ENCODE results near the gene PDCL3.

PDCL3 gene

GRCh38 chr2:100562613-100563406 lies at the start of gene PDCL3:
Gene PDCL3 (plus strand): TSS chr2:100562993. CDS start chr2:100563068, 75 bp downstream.
- peak; percentile 97 for DNase-seq

GRCh38 chr2:100513650-100514049 lies 49.1 kb upstream of the PDCL3 start:
- no peak for DNase-seq

- DNase-seq, result no peak
Measured at GRCh38 chr2:100517556-100517955, 45.2 kb upstream of the PDCL3 start.

GRCh38 chr2:100518801-100519200 lies 44.0 kb upstream of the PDCL3 start:
- DNase-seq, result no peak

GRCh38 chr2:100520224-100520623 lies 42.6 kb upstream of the PDCL3 start:
- DNase-seq, result no peak

GRCh38 chr2:100522430-100522829 lies 40.4 kb upstream of the PDCL3 start:
- no peak for DNase-seq

- DNase-seq, result no peak
Measured at GRCh38 chr2:100524331-100524730, 38.5 kb upstream of the PDCL3 start.

- no peak for DNase-seq
Measured at GRCh38 chr2:100526868-100527267, 35.9 kb upstream of the PDCL3 start.

GRCh38 chr2:100527440-100528015 lies 35.3 kb upstream of the PDCL3 start:
- no peak for DNase-seq

GRCh38 chr2:100529176-100529575 lies 33.6 kb upstream of the PDCL3 start:
- no peak for DNase-seq

- DNase-seq, result no peak
Measured at GRCh38 chr2:100529900-100530299, 32.9 kb upstream of the PDCL3 start.

- no peak for DNase-seq
Measured at GRCh38 chr2:100535855-100536254, 26.9 kb upstream of the PDCL3 start.

- DNase-seq, result no peak
Measured at GRCh38 chr2:100537918-100538317, 24.9 kb upstream of the PDCL3 start.

GRCh38 chr2:100539221-100539620 lies 23.6 kb upstream of the PDCL3 start:
- DNase-seq, result no peak

GRCh38 chr2:100541404-100541803 lies 21.4 kb upstream of the PDCL3 start:
- DNase-seq, result no peak

GRCh38 chr2:100542418-100542817 lies 20.4 kb upstream of the PDCL3 start:
- DNase-seq, result no peak

GRCh38 chr2:100544911-100545596 lies 17.7 kb upstream of the PDCL3 start:
- no peak for DNase-seq

GRCh38 chr2:100546469-100546868 lies 16.3 kb upstream of the PDCL3 start:
- no peak for DNase-seq

- no peak for DNase-seq
Measured at GRCh38 chr2:100548771-100549170, 14.0 kb upstream of the PDCL3 start.

- no peak for DNase-seq
Measured at GRCh38 chr2:100551303-100551702, 11.5 kb upstream of the PDCL3 start.

GRCh38 chr2:100554798-100555407 lies 7.9 kb upstream of the PDCL3 start:
- no peak for DNase-seq

- no peak for DNase-seq
Measured at GRCh38 chr2:100556746-100557145, 6.0 kb upstream of the PDCL3 start.

GRCh38 chr2:100560216-100560830 lies 2.5 kb upstream of the PDCL3 start:
- DNase-seq, result no peak

All from DMS 273 treated with DMSO at 0.1 percent for 48 hours (cell line).